Ovary (tissue), 3 donors: ENCODE data around the gene GAS2L2.

ENCODE experiments used
- POLR2A ChIP-seq: fragments of 450-650 bp; IDR thresholded peaks from one replicate; pipeline ENCODE4 v1.6.1; 2017; ENCODE audit warnings: antibody characterized with exemption, mild to moderate bottlenecking, moderate library complexity
- TF ChIP-seq, protein P1 (sequence below), 3 donors: fragments of 450-650 bp in 2 of 3; fragments of 200-600 bp in 1 of 3; IDR thresholded peaks; one replicate each; pipeline versions ENCODE4 v1.5.1 to v1.8.0; 2016 to 2022; ENCODE audit warnings: antibody characterized with exemption in 3 of 3, mild to moderate bottlenecking in 1 of 3
- donor health status: DM: no; HTN: no; CAD: no.

DNA sequence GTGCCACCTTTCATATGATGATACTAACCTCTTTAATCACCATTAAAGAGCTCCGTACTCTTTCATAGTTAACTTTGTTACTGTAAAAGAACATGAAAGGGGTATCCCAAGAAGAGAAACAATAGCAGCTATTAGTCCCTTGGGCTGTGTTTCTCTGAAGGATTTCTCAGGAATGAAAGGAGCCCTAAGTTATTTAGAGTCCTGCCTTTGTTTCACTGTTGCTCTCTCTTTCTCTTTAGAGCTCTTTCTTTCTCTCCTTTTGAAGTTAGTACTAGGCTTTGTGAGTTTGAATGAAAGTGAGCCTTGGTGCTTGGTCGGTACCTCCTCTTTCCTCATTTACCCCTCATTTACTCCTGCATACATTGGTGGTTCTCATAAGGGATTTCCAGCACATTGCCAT lies 42.1 kb downstream of the GAS2L2 start:
- TF ChIP-seq, protein P1, sequence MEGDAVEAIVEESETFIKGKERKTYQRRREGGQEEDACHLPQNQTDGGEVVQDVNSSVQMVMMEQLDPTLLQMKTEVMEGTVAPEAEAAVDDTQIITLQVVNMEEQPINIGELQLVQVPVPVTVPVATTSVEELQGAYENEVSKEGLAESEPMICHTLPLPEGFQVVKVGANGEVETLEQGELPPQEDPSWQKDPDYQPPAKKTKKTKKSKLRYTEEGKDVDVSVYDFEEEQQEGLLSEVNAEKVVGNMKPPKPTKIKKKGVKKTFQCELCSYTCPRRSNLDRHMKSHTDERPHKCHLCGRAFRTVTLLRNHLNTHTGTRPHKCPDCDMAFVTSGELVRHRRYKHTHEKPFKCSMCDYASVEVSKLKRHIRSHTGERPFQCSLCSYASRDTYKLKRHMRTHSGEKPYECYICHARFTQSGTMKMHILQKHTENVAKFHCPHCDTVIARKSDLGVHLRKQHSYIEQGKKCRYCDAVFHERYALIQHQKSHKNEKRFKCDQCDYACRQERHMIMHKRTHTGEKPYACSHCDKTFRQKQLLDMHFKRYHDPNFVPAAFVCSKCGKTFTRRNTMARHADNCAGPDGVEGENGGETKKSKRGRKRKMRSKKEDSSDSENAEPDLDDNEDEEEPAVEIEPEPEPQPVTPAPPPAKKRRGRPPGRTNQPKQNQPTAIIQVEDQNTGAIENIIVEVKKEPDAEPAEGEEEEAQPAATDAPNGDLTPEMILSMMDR (IDR thresholded peaks at IDR 0.05): no peak
- TF ChIP-seq POLR2A: no peak
